DOHH2 (cell line): ENCODE data around the gene INSRR.

Source experiments
- H3F3A ChIP-seq: fragments of 200-600 bp; sonication (generic), shearing (Covaris generic); 2 replicates; pipeline ENCODE4 v1.6.0; 2016; ENCODE audit warnings: antibody characterized with exemption, mild to moderate bottlenecking; ENCODE audit not compliant: control insufficient read depth, insufficient read depth
- H3K27ac ChIP-seq: fragments of 200-600 bp; sonication (generic); 2 replicates; pipeline ENCODE4 v1.5.1; 2014; ENCODE audit warnings: low read depth, mild to moderate bottlenecking, low read length, moderate library complexity
- H3K27me3 ChIP-seq: fragments of 200-600 bp; sonication (generic); 2 replicates; pipeline ENCODE4 v1.6.1; 2014; ENCODE audit warnings: mild to moderate bottlenecking, low read length, mixed read lengths; ENCODE audit not compliant: control insufficient read depth
- H3K36me3 ChIP-seq: fragments of 200-600 bp; sonication (generic); 2 replicates; pipeline ENCODE4 v1.6.1; 2014; ENCODE audit warnings: mild to moderate bottlenecking, low read length, moderate library complexity, mixed read lengths; ENCODE audit not compliant: control insufficient read depth
- H3K4me1 ChIP-seq: fragments of 200-600 bp; sonication (generic); 2 replicates; pipeline ENCODE4 v1.6.1; 2014; ENCODE audit warnings: mild to moderate bottlenecking, low read length, mixed read lengths; ENCODE audit not compliant: control insufficient read depth
- H3K4me2 ChIP-seq: fragments of 200-600 bp; sonication (generic); 2 replicates; pipeline ENCODE4 v1.6.0; 2014; ENCODE audit warnings: mild to moderate bottlenecking, low read length, moderate library complexity
- H3K4me3 ChIP-seq: fragments of 200-600 bp; sonication (generic); 2 replicates; pipeline ENCODE4 v1.5.1; 2014; ENCODE audit warnings: mild to moderate bottlenecking, low read length, mixed read lengths
- H3K79me2 ChIP-seq: fragments of 200-600 bp; sonication (generic); 2 replicates; pipeline ENCODE4 v1.6.1; 2014; ENCODE audit warnings: mild to moderate bottlenecking, low read length, mixed read lengths; ENCODE audit not compliant: control insufficient read depth
- H3K9me2 ChIP-seq: fragments of 200-600 bp; sonication (generic); replicated peaks from 2 replicates; pipeline ENCODE4 v1.6.1; 2014; ENCODE audit warnings: mild to moderate bottlenecking, low read length, mixed read lengths; ENCODE audit not compliant: control insufficient read depth
- H3K9me3 ChIP-seq: fragments of 200-600 bp; sonication (generic); 2 replicates; pipeline ENCODE4 v1.6.1; 2014; ENCODE audit warnings: antibody characterized with exemption, low read length, mixed read lengths; ENCODE audit not compliant: control insufficient read depth, insufficient read depth
- H4K20me1 ChIP-seq: fragments of 200-600 bp; sonication (generic); 2 replicates; pipeline ENCODE4 v1.6.0; 2014; ENCODE audit warnings: low read depth, mild to moderate bottlenecking, antibody characterized with exemption, low read length, moderate library complexity; ENCODE audit not compliant: control insufficient read depth, insufficient read depth
- EZH2phosphoT487 ChIP-seq: fragments of 200-600 bp; sonication (generic); IDR thresholded peaks from 2 replicates; pipeline ENCODE4 v1.6.1; 2017; ENCODE audit warnings: borderline replicate concordance, mild to moderate bottlenecking, antibody characterized with exemption, low read length, moderate library complexity, mixed read lengths
- TF ChIP-seq, protein P1 (sequence below): fragments of 200-600 bp; sonication (generic); IDR thresholded peaks from one replicate; pipeline ENCODE4 v1.5.1; 2014; ENCODE audit warnings: antibody characterized with exemption, mild to moderate bottlenecking, low read depth, low read length; ENCODE audit not compliant: poor library complexity, severe bottlenecking

INSRR gene

DNA sequence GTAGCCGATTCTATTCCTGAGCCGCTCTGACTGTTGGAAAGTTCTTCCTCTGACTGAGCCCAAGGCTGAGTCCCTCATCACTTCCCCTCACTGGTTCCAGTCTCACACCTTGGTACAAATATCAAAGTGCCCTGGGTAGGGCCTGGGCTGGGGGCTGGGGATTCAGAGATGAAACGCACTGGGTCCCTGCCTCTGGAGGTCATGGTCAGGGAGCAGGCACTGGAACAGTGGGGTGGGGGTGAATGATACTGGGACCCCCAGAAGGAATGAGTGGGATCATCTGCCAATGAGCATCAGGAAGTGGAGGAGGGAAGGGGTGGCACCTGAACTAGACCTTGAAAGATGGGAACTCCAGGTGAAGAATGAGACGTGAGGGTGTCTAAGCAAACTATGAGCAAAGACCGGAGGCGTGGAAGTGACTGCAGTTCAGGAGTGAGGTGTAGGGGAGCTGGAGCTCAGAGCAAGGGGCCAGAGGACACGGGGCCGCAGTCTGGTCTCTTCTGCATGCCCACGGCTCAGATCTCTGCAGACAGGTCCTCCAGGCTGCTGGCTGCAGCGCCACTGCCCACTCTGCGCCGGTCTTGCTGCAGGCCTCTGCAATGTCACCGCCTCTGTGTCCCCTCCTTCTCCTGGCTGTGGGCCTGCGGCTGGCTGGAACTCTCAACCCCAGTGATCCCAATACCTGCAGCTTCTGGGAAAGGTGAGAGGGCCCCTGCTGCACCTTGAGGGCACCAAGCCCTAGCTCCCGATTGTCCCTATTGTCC lies 44.6 kb upstream of the INSRR start:
- no peaks in the 10 kb centered on the region for H3K36me3 ChIP-seq
- peaks cover 18% of the 10 kb centered on the region for H3K27me3 ChIP-seq
- H3K4me1 ChIP-seq = no peaks in the 10 kb centered on the region
- H4K20me1 ChIP-seq = no peaks in the 10 kb centered on the region
- H3K4me2 ChIP-seq = no peak overlapping the region
- no peak for TF ChIP-seq EZH2phosphoT487
- TF ChIP-seq, protein P1, sequence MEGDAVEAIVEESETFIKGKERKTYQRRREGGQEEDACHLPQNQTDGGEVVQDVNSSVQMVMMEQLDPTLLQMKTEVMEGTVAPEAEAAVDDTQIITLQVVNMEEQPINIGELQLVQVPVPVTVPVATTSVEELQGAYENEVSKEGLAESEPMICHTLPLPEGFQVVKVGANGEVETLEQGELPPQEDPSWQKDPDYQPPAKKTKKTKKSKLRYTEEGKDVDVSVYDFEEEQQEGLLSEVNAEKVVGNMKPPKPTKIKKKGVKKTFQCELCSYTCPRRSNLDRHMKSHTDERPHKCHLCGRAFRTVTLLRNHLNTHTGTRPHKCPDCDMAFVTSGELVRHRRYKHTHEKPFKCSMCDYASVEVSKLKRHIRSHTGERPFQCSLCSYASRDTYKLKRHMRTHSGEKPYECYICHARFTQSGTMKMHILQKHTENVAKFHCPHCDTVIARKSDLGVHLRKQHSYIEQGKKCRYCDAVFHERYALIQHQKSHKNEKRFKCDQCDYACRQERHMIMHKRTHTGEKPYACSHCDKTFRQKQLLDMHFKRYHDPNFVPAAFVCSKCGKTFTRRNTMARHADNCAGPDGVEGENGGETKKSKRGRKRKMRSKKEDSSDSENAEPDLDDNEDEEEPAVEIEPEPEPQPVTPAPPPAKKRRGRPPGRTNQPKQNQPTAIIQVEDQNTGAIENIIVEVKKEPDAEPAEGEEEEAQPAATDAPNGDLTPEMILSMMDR = no peak
- H3K79me2 ChIP-seq = no peaks in the 10 kb centered on the region
- no peaks in the 10 kb centered on the region for H3F3A ChIP-seq
- no peak overlapping the region for H3K4me3 ChIP-seq
- no peak overlapping the region for H3K27ac ChIP-seq
- H3K9me3 ChIP-seq = no peaks in the 10 kb centered on the region
- H3K9me2 ChIP-seq = no peaks in the 10 kb centered on the region

DNA sequence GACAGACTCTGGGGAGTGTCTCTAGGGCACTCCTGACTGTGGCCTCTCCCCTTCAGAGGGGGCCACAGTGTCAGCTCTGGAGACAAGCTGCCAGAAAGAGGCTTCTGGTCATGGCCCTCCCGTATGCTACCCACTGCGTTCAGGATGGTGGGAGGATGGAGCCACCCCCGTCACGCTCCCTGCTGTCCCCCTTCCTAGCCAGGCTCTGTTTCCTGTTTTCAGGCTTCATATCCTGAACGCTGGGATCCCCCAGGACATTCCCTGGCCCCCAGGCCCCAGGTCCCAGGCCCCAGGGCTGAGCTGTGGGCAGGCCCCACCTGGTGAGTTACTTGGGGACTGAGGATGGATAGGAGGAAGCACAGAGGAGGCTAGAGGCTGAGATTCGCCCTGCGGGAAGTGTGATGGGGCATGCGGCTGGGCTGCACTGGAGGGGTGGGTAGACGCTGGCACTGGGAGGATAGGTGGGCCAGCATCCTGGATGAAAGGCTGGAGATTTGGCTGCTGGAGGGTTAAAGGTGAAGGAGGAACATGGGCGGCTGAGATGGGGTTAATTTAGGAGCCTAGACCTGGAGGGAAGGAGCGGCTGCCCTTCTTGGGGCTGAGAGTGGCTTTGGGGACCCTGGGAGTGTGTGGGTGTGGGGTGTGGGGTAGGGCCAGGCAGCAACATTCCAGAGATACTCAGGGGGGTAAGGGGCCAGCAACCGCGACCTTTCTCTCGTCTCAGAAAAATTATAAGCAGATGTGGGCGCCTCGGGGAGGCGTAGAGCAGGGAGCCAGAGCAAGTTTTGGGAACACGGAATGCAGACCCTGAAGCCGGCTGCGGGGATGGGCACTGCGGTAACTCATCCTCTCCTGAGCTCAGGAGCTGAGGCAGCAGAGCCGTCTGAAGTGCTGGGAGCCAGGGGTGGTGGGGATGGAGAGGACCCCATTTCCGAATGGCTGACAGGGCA lies 43.3 kb upstream of the INSRR start:
- no peak overlapping the region for H3K27ac ChIP-seq
- no peaks in the 10 kb centered on the region for H3K36me3 ChIP-seq
- peaks cover 29% of the 10 kb centered on the region for H3K27me3 ChIP-seq
- no peak overlapping the region for H3K4me2 ChIP-seq
- H3K9me3 ChIP-seq = no peaks in the 10 kb centered on the region
- TF ChIP-seq, protein P1 = no peak
- TF ChIP-seq EZH2phosphoT487 = no peak
- H3F3A ChIP-seq = no peaks in the 10 kb centered on the region
- H4K20me1 ChIP-seq = no peaks in the 10 kb centered on the region
- H3K4me1 ChIP-seq = no peaks in the 10 kb centered on the region
- no peaks in the 10 kb centered on the region for H3K9me2 ChIP-seq
- no peak overlapping the region for H3K4me3 ChIP-seq
- no peaks in the 10 kb centered on the region for H3K79me2 ChIP-seq

DNA sequence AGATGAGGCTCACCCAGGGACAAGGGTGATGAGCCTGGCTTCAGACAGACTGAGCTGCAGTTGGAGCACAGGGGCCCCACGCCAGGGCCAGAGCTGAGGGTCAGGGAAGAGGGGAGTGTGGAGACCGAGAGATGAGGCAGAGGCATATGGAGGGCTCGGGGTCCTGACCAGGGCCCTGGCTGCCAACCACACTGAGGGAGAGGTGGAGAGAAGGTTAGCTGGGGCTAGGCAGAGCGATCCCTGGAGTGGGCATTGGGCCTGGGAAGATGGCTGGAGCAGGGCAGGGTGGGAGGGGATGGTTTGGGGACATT lies 42.6 kb upstream of the INSRR start:
- Histone ChIP-seq H3K9me2 (no peaks in the 10 kb centered on the region), H4K20me1 (0 out of 2 replicates have a peak, but pooled peaks cover 3% of the 10 kb centered on the region), H3K9me3 (no peaks in the 10 kb centered on the region), H3K4me2 (no peak overlapping the region), H3K27me3 (peaks cover 29% of the 10 kb centered on the region), H3K4me3 (no peak overlapping the region), H3F3A (no peaks in the 10 kb centered on the region), H3K27ac (no peak overlapping the region), H3K4me1 (no peaks in the 10 kb centered on the region), H3K79me2 (no peaks in the 10 kb centered on the region), H3K36me3 (no peaks in the 10 kb centered on the region)
- TF ChIP-seq, protein P1 = no peak
- no peak for TF ChIP-seq EZH2phosphoT487
